ENCODE data around the gene NOS1AP. TPM values are rescaled to one million over a fixed set of nuclear protein-coding genes. Genes with fewer than 3 reads are reported as not detected.

The NOS1AP gene
- total RNA-seq, 4 donors from 2014 or later: 0.99 to 9.0 (median 4.0) TPM

DNA sequence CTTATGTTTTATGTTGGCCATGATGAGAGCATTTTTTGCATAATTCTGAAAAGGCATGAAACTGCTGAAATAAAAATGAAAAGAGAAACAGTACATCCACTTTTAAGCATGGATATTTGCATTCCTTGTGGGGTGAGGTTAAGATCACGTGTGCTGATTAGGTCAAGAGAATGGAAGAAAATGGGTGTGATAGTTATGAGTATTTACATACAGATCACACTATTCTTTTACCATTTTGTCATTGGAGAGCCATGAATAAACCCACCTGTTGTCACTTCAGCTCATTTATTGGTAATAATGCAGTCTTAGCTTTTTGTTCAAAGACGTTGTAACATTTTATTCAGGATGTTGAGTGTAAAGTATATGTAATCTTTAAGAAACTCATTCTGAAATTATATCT, 153.2 kb downstream of the NOS1AP start:
- H3K27ac ChIP-seq (replicated peaks in 1 of 4): no peak overlapping the region
- intact Hi-C loops (cut with DNase I): no loop called here
- peaks cover 16 to 33% (median 20%) of the 10 kb centered on the region in 4 donors for H3K4me1 ChIP-seq
- no peaks in the 10 kb centered on the region for H3K27me3 ChIP-seq
- WGBS: 85% methylated on average over 2 of the region's 2 CpGs
- TF ChIP-seq POLR2A (IDR thresholded peaks at IDR 0.05; ENCODE audit: low read depth) (no peak), EP300 (IDR thresholded peaks at IDR 0.05) (no peak), POLR2AphosphoS5 (IDR thresholded peaks at IDR 0.05) (no peak)
- TF ChIP-seq, protein P1, sequence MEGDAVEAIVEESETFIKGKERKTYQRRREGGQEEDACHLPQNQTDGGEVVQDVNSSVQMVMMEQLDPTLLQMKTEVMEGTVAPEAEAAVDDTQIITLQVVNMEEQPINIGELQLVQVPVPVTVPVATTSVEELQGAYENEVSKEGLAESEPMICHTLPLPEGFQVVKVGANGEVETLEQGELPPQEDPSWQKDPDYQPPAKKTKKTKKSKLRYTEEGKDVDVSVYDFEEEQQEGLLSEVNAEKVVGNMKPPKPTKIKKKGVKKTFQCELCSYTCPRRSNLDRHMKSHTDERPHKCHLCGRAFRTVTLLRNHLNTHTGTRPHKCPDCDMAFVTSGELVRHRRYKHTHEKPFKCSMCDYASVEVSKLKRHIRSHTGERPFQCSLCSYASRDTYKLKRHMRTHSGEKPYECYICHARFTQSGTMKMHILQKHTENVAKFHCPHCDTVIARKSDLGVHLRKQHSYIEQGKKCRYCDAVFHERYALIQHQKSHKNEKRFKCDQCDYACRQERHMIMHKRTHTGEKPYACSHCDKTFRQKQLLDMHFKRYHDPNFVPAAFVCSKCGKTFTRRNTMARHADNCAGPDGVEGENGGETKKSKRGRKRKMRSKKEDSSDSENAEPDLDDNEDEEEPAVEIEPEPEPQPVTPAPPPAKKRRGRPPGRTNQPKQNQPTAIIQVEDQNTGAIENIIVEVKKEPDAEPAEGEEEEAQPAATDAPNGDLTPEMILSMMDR (IDR thresholded peaks at IDR 0.05): no peak
- H3K4me3 ChIP-seq: no peak overlapping the region
- no peaks in the 10 kb centered on the region for H3K36me3 ChIP-seq
- no peaks in the 10 kb centered on the region for H3K9me3 ChIP-seq
- no peak for DNase-seq (ENCODE audit: extremely low spot score)

DNA sequence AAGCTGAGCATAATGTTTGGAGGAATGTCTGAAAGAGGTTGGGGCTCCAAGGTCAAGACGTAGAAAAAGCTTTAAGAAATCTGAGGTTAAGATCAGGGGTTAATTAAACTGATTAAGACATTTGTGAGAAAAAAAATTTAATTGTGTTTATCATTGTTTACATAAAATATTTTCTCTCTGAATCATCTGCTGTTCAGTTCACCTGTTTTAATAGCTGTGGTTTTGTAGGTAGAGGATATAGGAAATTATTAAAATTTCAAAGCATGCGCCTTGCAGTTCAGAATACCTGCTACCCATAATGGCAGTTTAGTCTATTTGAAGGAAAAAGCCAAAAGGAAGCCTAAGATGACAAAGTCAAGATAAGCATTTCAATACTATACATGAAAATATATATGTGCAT, 154.0 kb downstream of the NOS1AP start:
- no peak for TF ChIP-seq POLR2AphosphoS5 (IDR thresholded peaks at IDR 0.05)
- no peaks in the 10 kb centered on the region for H3K36me3 ChIP-seq
- intact Hi-C loops (cut with DNase I): no loop called here
- H3K4me1 ChIP-seq: peaks cover 8 to 25% (median 14%) of the 10 kb centered on the region in 4 donors
- no peaks in the 10 kb centered on the region for H3K27me3 ChIP-seq
- WGBS: 90% methylated on average over 2 of the region's 2 CpGs
- H3K27ac ChIP-seq (replicated peaks in 1 of 4): no peak overlapping the region
- no peak overlapping the region for H3K4me3 ChIP-seq
- H3K9me3 ChIP-seq: no peaks in the 10 kb centered on the region
- no peak for DNase-seq (ENCODE audit: extremely low spot score)

DNA sequence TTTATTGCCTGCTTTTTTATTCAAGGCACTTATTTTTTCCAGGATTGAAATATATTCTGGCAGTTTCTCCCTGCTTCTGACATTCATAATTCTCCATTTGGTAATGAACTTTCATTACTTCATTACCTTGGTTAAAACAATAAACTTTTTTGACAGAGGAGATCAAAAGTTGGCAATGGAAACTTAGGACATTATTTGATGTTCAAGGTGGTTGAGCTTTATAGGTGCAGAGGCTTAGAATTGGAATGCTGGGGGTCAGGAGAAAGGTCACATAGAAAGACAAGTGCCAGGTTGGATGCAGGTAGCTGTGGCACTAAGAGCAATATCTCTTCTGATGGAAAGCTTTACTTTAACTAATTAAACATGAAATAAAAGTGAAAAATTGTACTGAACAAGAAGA, 154.8 kb downstream of the NOS1AP start:
- peaks cover under 1 to 17% (median 7%) of the 10 kb centered on the region in 4 donors for H3K4me1 ChIP-seq
- no peak overlapping the region for H3K4me3 ChIP-seq
- intact Hi-C loops (cut with DNase I): no loop called here
- DNase-seq (ENCODE audit: extremely low spot score): no peak
- no peak overlapping the region for H3K27ac ChIP-seq (replicated peaks in 1 of 4)
- H3K9me3 ChIP-seq: no peaks in the 10 kb centered on the region
- TF ChIP-seq POLR2A (IDR thresholded peaks at IDR 0.05; ENCODE audit: low read depth) (no peak), EP300 (IDR thresholded peaks at IDR 0.05) (no peak), POLR2AphosphoS5 (IDR thresholded peaks at IDR 0.05) (no peak)
- TF ChIP-seq, protein P1 (IDR thresholded peaks at IDR 0.05): no peak
- H3K36me3 ChIP-seq: no peaks in the 10 kb centered on the region
- no peaks in the 10 kb centered on the region for H3K27me3 ChIP-seq

DNA sequence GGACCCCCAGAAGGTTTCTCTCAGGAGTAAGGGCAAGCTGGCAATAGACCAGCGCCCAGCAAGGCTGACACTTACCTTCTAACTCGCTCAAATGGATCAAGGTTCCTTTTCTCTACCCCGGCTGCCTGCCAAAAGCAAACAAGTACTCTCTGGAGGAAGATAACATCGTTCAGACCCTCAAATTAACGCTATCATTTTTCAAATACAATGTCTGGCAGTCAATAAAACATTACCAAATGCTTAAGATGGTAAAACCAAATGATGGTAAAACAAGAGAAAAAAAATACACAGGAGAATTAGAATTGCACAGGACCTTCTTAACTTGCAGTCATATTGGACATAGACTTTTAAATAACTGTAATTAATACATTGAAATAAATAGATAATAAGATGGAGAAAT, 159.1 kb downstream of the NOS1AP start:
- H3K27me3 ChIP-seq: no peaks in the 10 kb centered on the region
- no peak overlapping the region for H3K4me3 ChIP-seq
- TF ChIP-seq POLR2A (IDR thresholded peaks at IDR 0.05; ENCODE audit: low read depth) (no peak), POLR2AphosphoS5 (IDR thresholded peaks at IDR 0.05) (no peak), EP300 (IDR thresholded peaks at IDR 0.05) (no peak)
- TF ChIP-seq, protein P1 (IDR thresholded peaks at IDR 0.05): no peak
- intact Hi-C loops (cut with DNase I): no loop called here
- H3K4me1 ChIP-seq: peaks cover 4 to 14% (median 10%) of the 10 kb centered on the region in 4 donors
- no peak overlapping the region for H3K27ac ChIP-seq (replicated peaks in 1 of 4)
- H3K9me3 ChIP-seq: no peaks in the 10 kb centered on the region
- no peak for DNase-seq (ENCODE audit: extremely low spot score)
- no peaks in the 10 kb centered on the region for H3K36me3 ChIP-seq
- 89% methylated on average over 5 of the region's 5 CpGs for WGBS

DNA sequence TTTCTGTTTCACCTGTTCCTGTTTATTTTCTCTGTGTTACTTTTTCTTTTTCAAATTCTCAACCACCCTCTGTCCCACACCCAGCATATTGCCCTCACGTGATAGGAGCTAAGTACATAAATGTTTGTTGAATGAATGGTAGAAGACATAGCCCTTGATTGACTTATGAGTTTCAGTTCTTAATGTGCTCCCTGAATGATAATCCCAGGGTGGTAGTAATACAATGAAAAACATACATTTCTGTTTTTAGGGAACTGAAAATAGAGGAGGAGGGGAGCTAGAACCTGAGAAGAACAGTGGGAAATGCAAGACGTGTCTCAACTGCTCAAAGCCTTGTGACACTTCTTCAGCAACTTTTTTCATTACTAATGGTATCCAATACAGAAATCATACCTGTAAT, 160.1 kb downstream of the NOS1AP start:
- Histone ChIP-seq H3K27me3 (no peaks in the 10 kb centered on the region), H3K27ac (replicated peaks in 1 of 4) (no peak overlapping the region), H3K4me1 (peaks cover 4 to 8% (median 7%) of the 10 kb centered on the region in 4 donors), H3K4me3 (no peak overlapping the region), H3K36me3 (no peaks in the 10 kb centered on the region), H3K9me3 (no peaks in the 10 kb centered on the region)
- no peak for DNase-seq (ENCODE audit: extremely low spot score)
- intact Hi-C loops (cut with DNase I): no loop called here
- 73% methylated on average over 2 of the region's 2 CpGs for WGBS
- no peak for TF ChIP-seq POLR2AphosphoS5 (IDR thresholded peaks at IDR 0.05)
- TF ChIP-seq EP300 (IDR thresholded peaks at IDR 0.05): no peak
- TF ChIP-seq, protein P1 (IDR thresholded peaks at IDR 0.05): no peak
- TF ChIP-seq POLR2A (IDR thresholded peaks at IDR 0.05; ENCODE audit: low read depth): no peak

Measured in esophagus muscularis mucosa (tissue), 4 donors.